ENCODE measurements around the gene HHIPL1. TPM values are rescaled to one million over a fixed set of nuclear protein-coding genes. Genes with fewer than 3 reads are reported as not detected.
"Not testable (repeated sequence)": the region's sequence is repeated elsewhere in the genome, so short reads cannot be mapped to it uniquely, and the experiment has no call there.

HHIPL1 gene
- total RNA-seq, 1 donor from 2014 or later = 0.05 TPM

GRCh38 chr14:99632410-99633035 is 12.4 kb upstream of the HHIPL1 start:
- intact Hi-C loops (cut with micrococcal nuclease) = no loop called here

DNA sequence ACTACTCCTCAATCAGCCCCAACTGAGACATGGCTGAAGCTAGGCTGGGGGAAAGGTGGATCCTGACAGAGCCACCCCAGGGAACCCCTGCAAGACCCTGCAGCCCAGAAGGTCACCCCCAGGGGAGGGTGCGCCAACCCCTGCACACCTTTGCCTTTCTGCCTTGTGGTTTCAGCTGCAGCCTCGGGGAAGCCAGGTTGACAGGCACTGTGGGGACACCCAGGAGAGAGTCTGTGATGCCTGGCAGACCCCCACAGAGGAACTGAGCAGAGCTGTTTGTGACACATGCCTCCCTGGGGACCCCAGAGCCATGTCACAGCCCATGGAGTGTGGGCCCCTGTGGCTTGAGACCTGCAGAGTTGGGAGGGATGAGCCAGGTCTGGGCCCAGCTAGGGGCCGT is 11.8 kb upstream of the HHIPL1 start:
- intact Hi-C loops (cut with micrococcal nuclease) = no loop called here

DNA sequence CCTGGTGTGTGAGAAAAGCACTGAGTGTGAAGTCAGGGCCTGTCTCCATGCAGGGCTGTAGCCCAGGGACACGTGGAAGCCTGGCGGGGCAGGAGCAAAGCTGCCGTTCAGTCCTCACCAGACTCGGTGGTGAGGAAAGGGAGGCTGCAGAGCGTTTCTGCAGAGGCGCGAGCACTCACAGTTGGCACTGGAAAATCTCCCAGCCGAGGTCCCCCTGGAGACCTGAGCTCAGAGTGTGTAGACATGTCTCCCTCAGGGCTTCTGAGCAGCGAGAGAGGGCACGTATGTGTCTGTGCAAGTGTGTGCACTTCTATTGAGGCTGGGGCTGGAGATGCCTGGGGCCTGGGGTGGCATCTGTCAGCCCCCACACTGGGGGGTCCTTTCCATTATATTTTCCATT is 11.0 kb upstream of the HHIPL1 start:
- intact Hi-C loops (cut with micrococcal nuclease) = no loop called here

- intact Hi-C loops (cut with micrococcal nuclease) = no loop called here
These were observed 10.5 kb upstream of the HHIPL1 start for GRCh38 chr14:99634443-99634842.

DNA sequence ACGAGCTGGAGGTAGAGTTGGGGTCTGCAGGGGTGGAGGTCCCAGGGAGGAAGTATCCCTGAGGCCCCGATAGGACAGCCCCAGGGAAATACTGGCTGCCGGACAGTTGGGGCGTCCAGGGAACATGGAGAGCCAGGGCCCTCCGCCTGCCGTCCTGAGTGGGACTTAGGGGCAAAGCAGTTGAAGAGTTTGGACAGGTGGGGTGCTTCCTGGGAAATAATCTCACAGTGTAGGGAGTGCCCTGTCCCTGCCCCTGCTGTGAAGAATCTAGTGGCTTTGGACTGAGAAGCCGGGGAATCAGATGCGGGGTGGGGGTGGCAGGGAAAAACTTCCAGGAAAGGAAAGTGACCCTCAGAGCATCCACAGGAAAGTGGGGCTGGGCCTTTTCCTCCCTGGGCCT is 9.8 kb upstream of the HHIPL1 start:
- intact Hi-C loops (cut with micrococcal nuclease) = no loop called here

DNA sequence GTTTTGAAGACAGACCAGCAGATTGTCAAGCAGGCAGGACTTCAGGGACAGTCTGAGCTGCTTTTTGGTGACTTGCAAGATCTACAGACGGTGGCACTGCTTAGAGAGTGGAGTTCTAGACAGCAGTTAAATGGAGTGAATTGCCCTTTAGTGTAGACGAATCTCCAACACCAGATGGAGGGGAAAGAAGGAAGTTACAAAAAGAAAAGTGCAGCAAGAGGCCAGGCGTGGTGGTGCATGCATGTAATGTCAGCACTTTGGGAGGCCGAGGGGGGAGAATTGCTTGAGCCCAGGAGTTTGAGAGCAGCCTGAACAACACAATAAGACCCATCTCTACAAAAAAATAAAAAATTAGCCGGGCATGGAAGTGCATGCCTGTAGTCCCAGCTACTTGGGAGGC is 8.4 kb upstream of the HHIPL1 start:
- intact Hi-C loops (cut with micrococcal nuclease) = no loop called here

DNA sequence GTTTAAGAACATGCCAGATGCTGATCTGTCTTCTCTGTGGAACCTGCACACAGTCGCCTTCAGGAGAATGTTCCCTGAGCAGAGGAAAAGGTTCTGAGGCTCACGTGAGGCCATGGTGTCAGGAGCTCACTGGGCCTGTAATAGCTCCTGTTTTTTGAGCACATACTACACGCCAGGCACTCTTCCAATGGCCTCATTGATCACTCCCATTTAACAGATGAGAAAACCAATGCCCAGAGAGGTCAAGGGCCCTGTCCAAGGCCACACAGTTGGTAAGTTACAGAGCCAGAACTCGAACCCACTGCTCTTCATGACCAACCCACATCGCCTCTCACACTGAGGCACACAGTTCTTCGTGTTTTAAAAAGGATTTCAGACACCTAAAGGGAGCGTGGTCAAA is 7.3 kb upstream of the HHIPL1 start:
- intact Hi-C loops (cut with micrococcal nuclease) = no loop called here

DNA sequence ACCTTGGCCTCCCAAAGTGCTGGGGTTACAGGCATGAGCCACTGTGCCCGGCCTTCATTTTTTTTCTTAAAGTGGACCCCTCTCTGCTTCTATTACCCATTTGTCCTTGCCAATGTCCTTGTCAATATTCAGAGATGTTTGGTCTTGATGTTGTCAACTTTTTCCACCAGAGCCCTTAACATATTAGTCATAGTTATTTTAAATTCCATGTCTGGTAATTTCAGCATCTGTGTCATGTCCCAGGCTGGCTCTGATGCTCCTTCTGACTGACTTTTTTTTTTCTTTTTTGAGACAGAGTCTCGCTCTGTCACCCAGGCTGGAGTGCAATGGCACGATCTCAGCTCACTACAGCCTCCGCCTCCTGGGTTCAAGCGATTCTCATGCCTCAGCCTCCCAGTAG is 2.2 kb upstream of the HHIPL1 start:
- intact Hi-C loops (cut with micrococcal nuclease) = not testable (repeated sequence)

DNA sequence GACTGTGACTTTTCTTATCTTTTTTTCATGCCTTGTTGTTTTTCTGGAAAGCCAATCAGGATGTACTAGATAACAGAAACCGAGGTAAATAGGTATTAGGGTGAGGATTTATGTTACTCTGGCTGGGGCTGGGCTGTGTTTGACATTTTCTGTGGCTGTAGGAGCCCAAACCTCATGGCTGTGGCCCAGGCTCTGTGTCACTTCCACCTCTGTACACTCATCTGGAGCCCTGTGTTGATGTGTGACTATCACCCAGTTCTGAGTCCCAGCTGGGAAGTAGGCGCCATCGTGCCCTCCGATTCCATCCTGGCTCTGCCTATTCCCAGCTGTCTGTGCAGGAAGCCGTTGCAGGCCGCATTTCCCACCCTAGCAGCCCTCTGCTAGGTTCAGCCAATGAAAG is 1.6 kb upstream of the HHIPL1 start:
- intact Hi-C loops (cut with micrococcal nuclease) = no loop called here

GRCh38 chr14:99644035-99644587 is 818 bp upstream of the HHIPL1 start:
- intact Hi-C loops (cut with micrococcal nuclease) = no loop called here

GRCh38 chr14:99645545-99646505 is 896 bp downstream of the HHIPL1 start:
- intact Hi-C loops (cut with micrococcal nuclease) = no loop called here

GRCh38 chr14:99647411-99647810 is 2.5 kb downstream of the HHIPL1 start:
- intact Hi-C loops (cut with micrococcal nuclease) = no loop called here

GRCh38 chr14:99648027-99648784 is 3.3 kb downstream of the HHIPL1 start:
- intact Hi-C loops (cut with micrococcal nuclease) = no loop called here

- intact Hi-C loops (cut with micrococcal nuclease) = no loop called here
These were observed 4.3 kb downstream of the HHIPL1 start for GRCh38 chr14:99649219-99649618.

- intact Hi-C loops (cut with micrococcal nuclease) = no loop called here
These were observed 4.7 kb downstream of the HHIPL1 start for GRCh38 chr14:99649643-99650042.

- intact Hi-C loops (cut with micrococcal nuclease) = no loop called here
These were observed 5.3 kb downstream of the HHIPL1 start for GRCh38 chr14:99650189-99650588.

- intact Hi-C loops (cut with micrococcal nuclease) = no loop called here
These were observed 7.2 kb downstream of the HHIPL1 start for GRCh38 chr14:99651953-99652746.

DNA sequence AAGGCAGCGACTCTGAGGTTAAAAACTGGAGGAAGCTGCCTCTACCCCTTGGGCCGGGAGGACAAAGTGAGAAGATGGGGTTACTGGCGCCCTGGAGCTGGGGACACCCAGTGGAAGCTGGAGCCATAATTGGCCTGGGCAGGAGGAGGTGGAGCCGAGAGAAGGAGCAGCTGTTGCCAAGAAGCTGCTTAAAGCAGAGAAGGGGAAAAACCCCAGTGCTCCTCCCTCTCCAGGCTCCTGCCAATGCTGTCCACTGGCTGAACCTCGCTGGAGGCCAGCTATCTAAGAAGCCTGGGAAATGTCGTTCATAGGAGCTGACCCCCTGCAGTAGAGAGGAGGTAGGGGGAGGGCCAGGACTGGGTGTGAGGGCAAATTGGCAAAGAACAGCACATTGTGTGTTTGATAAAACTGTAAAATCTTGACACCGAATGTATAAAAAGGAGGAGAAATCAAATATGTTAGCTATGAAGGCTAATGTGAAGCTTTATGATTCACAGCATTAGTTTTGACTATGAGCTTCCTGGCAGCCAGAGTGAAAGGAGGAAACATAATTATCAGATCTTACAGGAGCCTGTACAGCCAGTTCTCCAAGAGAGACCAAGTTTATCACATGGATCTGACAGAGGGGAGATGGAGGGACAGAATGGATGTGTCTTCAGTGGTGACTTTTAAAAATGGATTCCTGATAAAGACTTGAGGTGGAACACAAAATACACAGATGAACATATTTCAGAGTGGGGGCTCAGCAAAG is 9.5 kb downstream of the HHIPL1 start:
- intact Hi-C loops (cut with micrococcal nuclease) = no loop called here

- intact Hi-C loops (cut with micrococcal nuclease) = no loop called here
These were observed 10.6 kb downstream of the HHIPL1 start for GRCh38 chr14:99655521-99655920.

DNA sequence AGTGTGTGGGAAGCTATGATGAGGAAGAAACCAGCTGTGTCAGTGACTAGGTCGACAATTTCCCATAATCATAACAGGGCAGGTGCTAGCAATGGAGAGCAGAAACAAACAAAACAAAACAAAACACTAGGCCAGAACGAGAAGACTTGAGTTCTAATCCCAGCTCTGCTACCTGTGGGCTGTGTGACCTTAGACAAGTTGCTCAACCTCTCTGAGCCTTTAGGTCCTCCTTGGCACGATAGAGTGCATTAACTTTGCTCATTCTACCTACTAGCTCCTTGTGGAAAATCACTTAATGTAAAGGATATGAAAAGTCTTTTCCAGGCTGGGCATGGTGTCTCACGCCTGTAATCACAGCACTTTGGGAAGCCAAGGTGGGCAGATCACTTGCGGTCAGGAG is 11.2 kb downstream of the HHIPL1 start:
- intact Hi-C loops (cut with micrococcal nuclease) = no loop called here

Measured in T-helper 1 cell treated with Interleukin-12 subunit alpha and Interleukin-12 subunit beta and Interleukin-4 antibody, amounts not matched to agents 30 ng/mL and 1 ng/mL, for 36 hours (primary cell).